ENCODE results near the gene LRFN3. TPM values are rescaled to one million over a fixed set of nuclear protein-coding genes. Genes with fewer than 3 reads are reported as not detected.

The LRFN3 gene
- total and polyA plus RNA-seq, 2 of the 13 experiments (the other 11 are each of a cell fraction or from before 2014, with no cell fraction given) = 0.74 to 1.6 TPM

- Histone ChIP-seq H4K20me1 (ENCODE audit: insufficient read depth, low read length) (peaks cover 5% of the 10 kb centered on the region), H3K4me3 (replicated peaks in 1 of 3; ENCODE audit: insufficient read depth in 1 of 3, low read depth in 2 of 3, low read length in 3 of 3) (no peak overlapping the region), H3K27ac (ENCODE audit: extremely low read length, insufficient read depth, low read length) (peak overlapping the region; percentile 42), H3K9ac (ENCODE audit: insufficient read depth, low read depth, low read length) (no peak overlapping the region), H3K4me1 (ENCODE audit: insufficient read depth, low read length) (peaks cover 34% of the 10 kb centered on the region), H2AFZ (ENCODE audit: low read length) (no peak overlapping the region), H3K4me2 (ENCODE audit: low read depth, low read length) (peak overlapping the region; percentile 49), H3K79me2 (ENCODE audit: insufficient read depth, low read length) (peaks cover 18% of the 10 kb centered on the region), H3K36me3 (replicated peaks in 1 of 2; ENCODE audit: control insufficient read depth in 1 of 2, insufficient read depth in 2 of 2, low read length in 2 of 2) (no peaks in the 10 kb centered on the region), H3K9me3 (ENCODE audit: low read length) (no peaks in the 10 kb centered on the region), H3K27me3 (ENCODE audit: control insufficient read depth in 1 of 2, insufficient read depth in 2 of 2, low read length in 2 of 2) (peaks cover 0 to under 1% of the 10 kb centered on the region in 2 experiments; a peak in 3 of 5 replicates)
- in situ Hi-C loops (cut with HindIII; ENCODE audit: extremely low pct_ligation_motif_present, low pct_unique_long_range_greater_than_20kb) (no loop called here), intact Hi-C loops (cut with micrococcal nuclease; ENCODE audit: unreplicated experiment) (no loop called here)
- ChIA-PET CTCF (ENCODE audit: low intra/inter-chr PET ratio, low total read pairs) (no interaction called here), POLR2A (interaction anchor here (0.7 to 4.2 kb wide), 6 partner anchors 17 to 223 kb away, joined by 3 to 14 read pairs (median 4); partner anchors contain the start of genes ALKBH6, SYNE4, THAP8 and WDR62)
- no TSS peak for BruUV-seq (replicated peaks)
- ATAC-seq (no peak), FAIRE-seq (no peak), DNase-seq (ENCODE audit: low spot score) (no peak)
- peak; percentile 5; the same call in 1 of the 2 replicates for TF ChIP-seq ZNF362 (CRISPR knock-in tag; IDR thresholded peaks at IDR 0.05; ENCODE audit: borderline replicate concordance)
- peak; percentile 63; the same call in 1 of the 2 replicates for TF ChIP-seq ZNF121 (CRISPR knock-in tag; IDR thresholded peaks at IDR 0.05)
- TF ChIP-seq GATAD2A (CRISPR knock-in tag; IDR thresholded peaks at IDR 0.05) = 0 out of 2 replicates have a peak, but pooled peaks have one; percentile 2
- TF ChIP-seq ZNF816 (CRISPR knock-in tag; IDR thresholded peaks at IDR 0.05; ENCODE audit: borderline replicate concordance) = no peak
- TF ChIP-seq USF2 (IDR thresholded peaks at IDR 0.05; ENCODE audit: low read depth, low read length) = no peak
- TF ChIP-seq USF2 (CRISPR knock-in tag; IDR thresholded peaks at IDR 0.05; ENCODE audit: borderline replicate concordance) = peak; percentile 39; the same call in 1 of the 2 replicates
- TF ChIP-seq BCL6 (CRISPR knock-in tag; IDR thresholded peaks at IDR 0.05) = peak; percentile 5; the same call in 1 of the 2 replicates
- 38% methylated on average over 7 of the region's 7 CpGs for WGBS (ENCODE audit: low lambda C conversion rate)
These were observed 55.7 kb downstream of the LRFN3 start for GRCh38 chr19:35991731-35992450.

All from HepG2 (cell line).